Retinal pigment epithelial cell (primary cell): ENCODE measurements around the gene MRPL23.

Experiments
- DNase-seq: peaks from one replicate; pipeline ENCODE4 v3.0.0-alpha.2; 2010; ENCODE audit warnings: low read depth
- H3K4me3 ChIP-seq: 2 replicates; pipeline ENCODE4 v1.5.1; 2011; ENCODE audit warnings: mild to moderate bottlenecking, low read length, control low read depth, moderate library complexity
- TF ChIP-seq, protein P1 (sequence below): conservative IDR thresholded peaks from 2 replicates; pipeline ENCODE4 v1.5.1; 2011; ENCODE audit warnings: low read depth, low read length, control low read depth, inconsistent platforms

Gene MRPL23

GRCh38 chr11:1969776-1970175, 22.6 kb downstream of the MRPL23 start:
- no peak overlapping the region for H3K4me3 ChIP-seq
- no peak for DNase-seq
- TF ChIP-seq, protein P1, sequence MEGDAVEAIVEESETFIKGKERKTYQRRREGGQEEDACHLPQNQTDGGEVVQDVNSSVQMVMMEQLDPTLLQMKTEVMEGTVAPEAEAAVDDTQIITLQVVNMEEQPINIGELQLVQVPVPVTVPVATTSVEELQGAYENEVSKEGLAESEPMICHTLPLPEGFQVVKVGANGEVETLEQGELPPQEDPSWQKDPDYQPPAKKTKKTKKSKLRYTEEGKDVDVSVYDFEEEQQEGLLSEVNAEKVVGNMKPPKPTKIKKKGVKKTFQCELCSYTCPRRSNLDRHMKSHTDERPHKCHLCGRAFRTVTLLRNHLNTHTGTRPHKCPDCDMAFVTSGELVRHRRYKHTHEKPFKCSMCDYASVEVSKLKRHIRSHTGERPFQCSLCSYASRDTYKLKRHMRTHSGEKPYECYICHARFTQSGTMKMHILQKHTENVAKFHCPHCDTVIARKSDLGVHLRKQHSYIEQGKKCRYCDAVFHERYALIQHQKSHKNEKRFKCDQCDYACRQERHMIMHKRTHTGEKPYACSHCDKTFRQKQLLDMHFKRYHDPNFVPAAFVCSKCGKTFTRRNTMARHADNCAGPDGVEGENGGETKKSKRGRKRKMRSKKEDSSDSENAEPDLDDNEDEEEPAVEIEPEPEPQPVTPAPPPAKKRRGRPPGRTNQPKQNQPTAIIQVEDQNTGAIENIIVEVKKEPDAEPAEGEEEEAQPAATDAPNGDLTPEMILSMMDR = no peak

DNA sequence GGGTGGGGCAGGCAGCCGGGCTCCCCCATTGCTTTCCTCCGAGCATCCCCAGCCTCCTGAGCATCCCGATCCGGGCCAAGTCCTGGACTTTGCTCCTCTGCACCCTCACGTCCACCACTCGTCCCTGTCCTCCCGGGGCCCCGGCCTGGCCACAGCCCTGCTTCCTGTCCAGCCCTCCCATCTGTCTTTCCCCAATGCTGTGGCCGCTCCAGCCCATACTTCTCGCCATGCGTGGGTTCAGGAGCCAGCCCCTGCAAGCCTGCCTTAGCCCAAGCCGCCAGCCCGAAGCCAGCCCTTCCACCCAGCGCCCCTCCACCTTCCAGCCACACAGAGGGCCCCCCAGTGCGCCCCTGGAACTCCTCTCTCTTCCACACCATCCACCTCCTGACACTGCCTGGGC, 23.8 kb downstream of the MRPL23 start:
- no peak overlapping the region for H3K4me3 ChIP-seq
- no peak for DNase-seq
- TF ChIP-seq, protein P1 = no peak

GRCh38 chr11:1975185-1975584, 28.1 kb downstream of the MRPL23 start:
- TF ChIP-seq, protein P1 = no peak

GRCh38 chr11:1978720-1979473, 31.8 kb downstream of the MRPL23 start:
- no peak overlapping the region for H3K4me3 ChIP-seq
- DNase-seq = no peak
- TF ChIP-seq, protein P1 = no peak

More at GRCh38 chr11:1975185-1975584, 28.1 kb downstream of the MRPL23 start:
- no peak for DNase-seq
- H3K4me3 ChIP-seq = no peak overlapping the region

DNA sequence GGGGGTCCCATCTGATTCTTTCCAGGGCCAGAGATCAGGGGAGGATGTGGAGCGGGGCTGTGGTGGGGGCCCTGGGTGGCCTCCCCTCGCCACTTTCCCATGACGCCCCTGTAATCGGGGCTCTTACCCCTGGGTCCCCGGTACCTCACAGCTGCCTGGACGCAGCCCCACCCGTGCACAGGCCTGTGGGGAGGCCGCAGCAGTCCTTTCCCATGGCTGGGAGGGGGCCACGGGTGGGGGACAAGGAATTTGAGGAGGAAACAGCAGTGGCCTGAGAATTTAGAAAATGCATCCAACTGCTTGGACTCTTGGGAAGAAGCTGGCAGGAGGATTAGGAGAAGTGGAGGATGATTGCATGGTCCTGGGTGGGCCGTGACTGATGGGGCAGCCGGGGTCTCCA, 32.5 kb downstream of the MRPL23 start:
- no peak for DNase-seq
- no peak overlapping the region for H3K4me3 ChIP-seq
- TF ChIP-seq, protein P1 = no peak

GRCh38 chr11:1982873-1983600, 35.9 kb downstream of the MRPL23 start:
- DNase-seq = no peak
- H3K4me3 ChIP-seq = no peak overlapping the region
- TF ChIP-seq, protein P1 = no peak

DNA sequence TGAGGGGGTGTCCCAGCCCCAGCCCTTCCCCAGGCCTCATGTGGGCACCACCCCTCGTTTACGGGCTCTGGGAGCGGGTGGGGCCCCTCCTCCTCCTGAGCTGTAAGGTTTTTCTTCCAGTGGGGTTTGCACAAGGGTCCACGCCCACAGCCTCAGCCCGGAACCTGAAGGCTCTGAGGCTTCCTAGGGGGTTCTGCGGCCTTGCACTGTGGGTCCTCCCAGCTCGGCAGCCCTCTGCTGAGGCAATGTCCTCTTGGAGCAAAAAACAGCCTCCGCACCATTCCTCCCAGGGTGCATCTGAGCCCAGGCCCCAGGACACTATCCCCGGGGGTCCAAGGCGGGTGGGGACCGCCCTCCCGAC, 36.4 kb downstream of the MRPL23 start:
- TF ChIP-seq, protein P1 = no peak
- DNase-seq = no peak

More for the DNA sequence above, 36.4 kb downstream of the MRPL23 start:
- no peak overlapping the region for H3K4me3 ChIP-seq
